Measurements from ENCODE around the gene WDR64. TPM values are rescaled to one million over a fixed set of nuclear protein-coding genes. Genes with fewer than 3 reads are reported as not detected.

The WDR64 gene
- total RNA-seq (2014; rRNA removed; shearing (Covaris generic)): not detected in 2 replicates

DNA sequence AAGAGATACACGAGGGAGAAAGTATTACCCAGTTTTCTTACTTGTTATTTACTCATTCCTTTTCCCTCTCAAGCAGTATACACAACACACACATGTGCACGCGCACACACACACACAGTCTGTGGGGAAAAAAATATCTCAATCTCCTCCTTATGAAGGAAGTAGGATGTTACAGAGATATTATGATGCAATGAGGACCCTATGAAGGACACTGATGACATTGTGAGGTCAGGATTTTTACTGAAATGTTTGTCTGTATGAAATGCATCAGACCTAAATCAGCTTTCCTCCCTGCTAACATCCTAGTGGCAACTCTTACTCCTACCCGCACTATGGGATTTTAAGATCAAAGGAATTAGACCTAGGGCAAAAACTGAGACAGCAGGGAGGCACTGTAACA lies at the start of gene WDR64:
WDR64 (plus strand) TSS at position 270 of the 400 bp plus-strand sequence. CDS start 204 bp downstream, outside the sequence.
- DNase-seq (ENCODE audit: low read depth): no peak

DNA sequence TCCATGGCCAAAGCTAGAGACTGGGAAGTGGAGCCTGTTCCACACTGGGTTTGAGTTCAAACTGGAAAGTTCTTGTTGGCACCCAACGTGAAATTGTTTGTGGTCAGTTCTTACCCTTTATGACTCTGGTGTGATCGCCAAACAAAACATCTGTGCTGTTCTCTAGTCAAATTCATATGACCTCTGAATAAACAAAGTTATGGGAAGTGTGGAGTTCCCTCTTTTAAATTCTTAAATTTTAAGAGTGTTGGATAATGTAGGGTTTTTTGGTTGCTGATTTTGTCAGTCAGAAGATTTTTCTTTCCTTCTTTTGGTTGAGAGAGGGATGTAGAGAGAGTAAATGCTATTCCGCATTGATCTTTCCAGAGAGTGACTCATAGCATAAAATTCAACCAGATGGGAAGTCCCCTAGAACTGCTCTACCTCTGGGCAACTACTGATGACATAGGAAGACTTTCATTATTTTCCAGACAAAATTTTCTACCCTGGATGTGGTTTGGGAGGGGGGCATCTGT lies 48.3 kb upstream of the WDR64 start:
- peak; percentile 67 for DNase-seq (ENCODE audit: low read depth)

DNA sequence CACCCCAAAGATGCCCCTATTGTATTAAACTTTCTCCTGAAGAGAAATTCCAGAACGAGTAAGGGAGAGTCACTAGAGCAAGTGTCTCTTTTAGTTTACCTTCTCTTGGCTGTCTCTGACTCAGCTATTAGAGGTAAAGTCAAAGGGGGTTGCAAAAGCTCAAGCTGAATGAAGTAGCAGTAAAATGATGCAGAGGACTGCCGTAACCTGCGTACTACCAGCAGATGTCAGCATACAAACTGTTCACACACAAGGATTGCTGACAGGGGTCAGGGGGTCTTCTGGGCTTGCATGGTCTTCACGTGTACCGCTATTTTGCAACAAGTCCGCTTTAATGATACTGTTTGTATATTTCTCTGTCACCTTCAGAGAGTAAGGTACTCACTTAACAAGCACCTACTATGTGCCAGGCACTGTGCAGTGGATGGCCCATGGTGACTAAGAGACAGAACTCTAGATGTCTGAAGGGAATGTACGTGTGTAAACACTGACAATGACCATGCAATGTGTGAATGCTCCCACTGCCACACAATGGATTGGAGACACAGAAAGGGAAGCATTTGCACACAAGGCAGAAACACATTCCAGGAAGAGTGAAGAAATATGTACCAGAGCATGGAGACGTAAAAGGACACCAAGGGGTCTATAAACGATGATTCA lies 46.8 kb upstream of the WDR64 start:
- DNase-seq (ENCODE audit: low read depth): no peak

DNA sequence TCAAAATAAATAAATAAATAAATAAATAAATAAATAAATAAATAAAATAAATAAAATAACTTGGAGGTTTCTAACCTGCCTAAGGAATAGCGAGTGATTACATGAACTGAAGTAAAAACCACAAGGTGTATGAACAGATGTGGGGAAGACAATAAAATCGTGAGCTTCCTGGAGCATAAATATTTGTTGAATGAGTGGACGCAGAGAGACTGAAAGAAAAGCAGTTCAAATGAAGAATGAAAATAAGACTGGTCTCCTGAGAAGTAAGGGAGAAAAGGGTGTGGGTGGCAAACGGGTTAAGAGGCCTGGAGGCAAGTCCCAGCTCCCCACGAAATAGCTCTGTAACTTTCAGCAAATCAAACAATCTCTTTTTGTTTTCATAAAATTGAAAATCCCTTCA lies 45.5 kb upstream of the WDR64 start:
- peak; percentile 34 for DNase-seq (ENCODE audit: low read depth)

DNA sequence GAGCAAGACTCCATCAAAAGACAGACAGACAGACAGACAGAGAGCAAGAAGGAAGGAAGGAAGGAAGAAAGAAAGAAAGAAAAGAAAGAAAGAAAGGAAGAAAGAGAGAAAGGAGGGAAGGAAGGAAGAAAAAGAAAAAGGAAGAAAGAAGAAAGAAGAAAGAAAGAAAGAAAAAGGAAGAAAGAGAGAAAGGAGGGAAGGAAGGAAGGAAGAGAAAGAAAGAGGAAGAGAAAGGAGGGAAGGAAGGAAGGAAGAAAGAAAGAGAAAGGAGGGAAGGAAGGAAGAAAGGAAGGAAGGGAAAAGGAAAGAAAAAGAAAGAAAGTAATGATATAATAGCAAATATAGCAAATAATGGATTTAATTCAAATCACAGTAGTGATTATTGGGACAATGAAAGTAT lies 44.6 kb upstream of the WDR64 start:
- DNase-seq (ENCODE audit: low read depth): no peak

DNA sequence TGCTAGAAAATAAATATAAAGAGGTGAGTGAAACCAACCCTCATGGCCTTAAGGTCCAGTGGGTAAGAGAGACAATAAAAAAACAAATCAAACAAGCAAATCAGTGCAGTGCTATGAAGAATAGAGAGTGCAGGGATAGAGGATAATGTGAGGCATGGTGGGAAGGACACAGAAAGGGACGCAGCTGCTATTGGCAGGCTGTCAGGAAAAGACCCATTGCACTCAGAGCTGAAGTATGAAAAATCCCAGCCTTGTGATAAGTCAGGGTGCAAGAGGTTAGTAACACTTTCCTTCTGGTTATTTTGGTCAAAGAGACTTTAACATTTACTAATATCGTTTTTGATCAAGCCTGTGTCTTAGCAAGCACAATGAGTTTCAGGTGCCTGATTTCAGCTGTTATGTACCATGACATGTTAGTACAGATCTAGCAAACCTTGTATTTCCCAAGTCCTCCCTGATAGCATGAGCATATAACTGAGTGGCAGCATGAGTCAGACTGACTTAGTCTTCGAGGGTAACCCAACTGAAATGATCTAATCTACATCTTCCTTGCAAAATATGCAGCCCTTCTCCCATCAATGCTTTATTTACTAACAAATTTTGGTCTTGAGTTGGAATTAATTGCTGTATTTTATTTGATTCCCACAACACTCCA lies 43.6 kb upstream of the WDR64 start:
- DNase-seq (ENCODE audit: low read depth): peak; percentile 61

DNA sequence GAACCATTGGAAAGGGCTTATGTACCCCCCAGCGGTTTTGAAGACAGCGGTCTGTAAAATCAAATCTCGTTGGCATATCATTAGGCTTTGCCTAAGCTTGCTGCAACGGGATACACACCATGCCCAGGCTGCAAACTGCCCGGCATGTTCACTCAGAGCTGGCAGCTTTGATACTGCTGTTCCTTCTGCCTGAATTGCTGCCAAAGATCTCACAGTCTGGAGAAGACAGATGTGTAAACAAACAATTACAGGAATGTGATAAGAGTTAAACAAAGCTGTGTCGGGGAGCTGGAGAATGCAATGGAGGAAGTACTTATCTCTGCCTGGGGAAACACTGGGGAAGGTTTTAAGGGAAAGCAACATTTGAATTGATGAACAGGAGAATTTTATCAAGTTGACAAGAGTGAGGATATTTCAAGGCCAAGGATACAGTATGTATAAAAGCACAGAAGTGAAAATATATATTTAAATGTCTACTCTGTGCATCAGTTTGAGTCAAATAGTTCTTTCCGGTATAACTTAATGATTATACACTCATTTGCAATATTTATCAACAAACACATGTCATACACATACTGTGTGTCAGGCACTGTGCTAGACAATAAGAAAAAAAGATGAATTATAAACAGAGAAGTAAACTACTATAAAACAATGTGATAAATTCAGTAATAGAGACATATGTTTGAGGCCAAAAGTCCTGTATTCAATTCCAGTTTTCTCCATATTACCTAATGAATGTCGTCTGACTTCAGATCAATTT lies 41.8 kb upstream of the WDR64 start:
- DNase-seq (ENCODE audit: low read depth): peak; percentile 48

DNA sequence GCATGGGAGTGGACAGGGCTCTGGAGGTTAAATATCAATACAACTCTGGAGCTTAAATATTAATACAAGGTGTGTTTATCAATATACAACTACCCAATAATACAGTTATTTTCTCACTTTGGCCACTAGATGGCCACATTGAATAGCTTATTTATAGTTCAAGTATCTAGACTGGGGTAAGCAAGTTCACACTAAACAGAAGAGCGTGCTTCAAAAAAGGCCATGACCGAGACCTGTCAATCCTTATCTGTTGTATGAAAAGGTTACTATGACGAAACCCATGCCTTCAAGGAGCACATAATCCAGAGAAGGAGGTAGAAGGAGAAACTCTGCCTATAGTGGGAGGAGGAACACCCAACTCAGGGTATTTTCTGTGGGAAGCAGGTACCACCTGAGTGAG lies 41.0 kb upstream of the WDR64 start:
- peak; percentile 43 for DNase-seq (ENCODE audit: low read depth)

DNA sequence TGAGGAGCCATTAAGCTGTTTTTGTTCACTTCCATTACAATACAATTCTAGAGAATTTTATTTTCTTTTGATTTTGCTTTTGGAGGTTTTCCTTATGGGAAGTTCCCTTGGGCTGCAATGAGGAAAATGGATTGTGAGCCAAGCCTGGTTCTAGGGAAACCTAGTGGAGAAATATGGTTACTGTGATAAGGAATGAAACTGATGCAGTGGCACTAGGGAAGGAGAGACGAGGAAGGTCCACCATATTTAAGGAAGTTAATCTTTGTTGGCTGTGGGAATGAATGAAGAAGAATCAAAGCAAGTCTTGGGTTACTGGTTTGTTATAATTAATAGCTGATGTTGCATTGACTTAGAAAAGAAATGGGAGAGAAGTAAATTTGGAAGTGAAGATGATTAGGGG lies 40.3 kb upstream of the WDR64 start:
- no peak for DNase-seq (ENCODE audit: low read depth)

DNA sequence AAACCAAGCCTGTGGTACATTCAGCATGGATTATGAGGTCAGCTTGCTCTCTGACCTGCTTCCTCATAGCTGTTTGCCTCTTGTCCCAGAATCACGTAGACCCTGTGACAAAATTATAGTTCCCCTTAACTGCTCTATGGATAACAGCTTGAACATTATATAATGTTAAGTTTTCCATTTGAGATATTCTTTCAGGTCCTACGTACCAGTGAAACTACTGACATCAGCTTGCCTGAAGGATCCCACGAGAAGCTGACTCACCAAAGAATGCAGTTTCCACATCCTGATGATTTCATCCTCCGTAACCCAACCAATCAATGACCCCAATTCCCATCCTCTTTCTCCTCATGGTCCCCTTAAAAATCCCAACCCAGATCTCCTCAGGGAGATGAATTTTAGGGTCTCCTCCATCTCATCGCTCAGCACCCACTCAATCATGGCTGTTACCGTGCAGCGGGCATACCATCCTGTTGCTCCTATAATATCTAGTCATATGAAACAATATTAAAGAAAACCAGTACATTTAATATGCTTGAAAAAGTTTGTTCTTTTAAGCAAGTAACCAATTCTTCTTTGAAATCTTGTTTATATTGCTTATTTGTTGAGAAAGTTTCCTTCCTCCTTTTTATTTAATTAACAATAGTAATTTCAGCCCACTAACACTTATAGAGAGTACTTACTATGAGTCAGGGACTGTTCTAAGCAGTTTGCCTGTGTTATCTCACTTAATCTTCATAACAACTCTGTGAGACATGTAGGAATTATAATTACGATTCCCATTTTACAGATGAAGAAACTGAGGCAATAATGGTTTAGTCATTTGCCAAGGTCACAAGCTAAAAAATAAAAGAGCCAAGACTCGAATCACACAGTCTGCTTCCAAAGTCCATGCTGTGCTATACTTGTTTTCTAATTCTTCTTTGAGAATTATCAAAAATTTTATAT lies 39.3 kb upstream of the WDR64 start:
- DNase-seq (ENCODE audit: low read depth): peak; percentile 90

DNA sequence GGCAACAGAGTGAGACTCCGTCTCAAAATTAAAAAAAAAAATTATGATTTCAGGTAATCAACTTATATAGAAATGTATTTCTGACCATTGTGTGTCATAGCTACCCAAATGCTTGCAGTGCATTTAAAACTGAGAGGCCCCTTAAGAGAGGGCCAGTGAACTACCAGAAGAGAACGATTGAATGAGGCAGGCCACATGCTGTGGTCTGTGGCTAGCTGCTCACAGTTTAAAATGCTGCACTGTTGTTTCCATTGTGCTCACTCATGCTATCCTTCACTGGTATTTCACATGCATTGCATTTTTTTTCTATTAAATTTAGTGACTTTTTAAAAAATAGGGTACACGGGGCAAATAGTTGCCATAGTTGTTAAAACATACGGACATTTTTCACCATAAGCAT lies 37.9 kb upstream of the WDR64 start:
- DNase-seq (ENCODE audit: low read depth): no peak

DNA sequence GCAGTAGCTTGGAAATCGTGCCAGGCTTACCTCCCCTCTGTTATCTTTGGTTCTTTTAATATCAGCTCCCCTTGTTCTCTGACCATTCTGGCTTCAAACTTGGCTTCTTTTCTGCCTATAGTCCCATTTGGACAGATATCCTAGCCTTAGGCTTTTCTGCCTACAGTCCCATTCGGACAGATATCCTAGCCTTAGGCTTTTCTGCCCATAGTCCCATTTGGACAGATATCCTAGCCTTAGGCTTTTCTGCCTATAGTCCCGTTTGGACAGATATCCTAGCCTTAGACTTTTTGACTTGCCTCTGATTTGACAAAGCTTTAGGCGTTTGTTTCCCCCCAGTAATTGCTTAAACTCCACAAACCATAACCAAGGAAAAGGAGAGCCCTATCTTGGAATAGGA lies 37.5 kb upstream of the WDR64 start:
- DNase-seq (ENCODE audit: low read depth): no peak

DNA sequence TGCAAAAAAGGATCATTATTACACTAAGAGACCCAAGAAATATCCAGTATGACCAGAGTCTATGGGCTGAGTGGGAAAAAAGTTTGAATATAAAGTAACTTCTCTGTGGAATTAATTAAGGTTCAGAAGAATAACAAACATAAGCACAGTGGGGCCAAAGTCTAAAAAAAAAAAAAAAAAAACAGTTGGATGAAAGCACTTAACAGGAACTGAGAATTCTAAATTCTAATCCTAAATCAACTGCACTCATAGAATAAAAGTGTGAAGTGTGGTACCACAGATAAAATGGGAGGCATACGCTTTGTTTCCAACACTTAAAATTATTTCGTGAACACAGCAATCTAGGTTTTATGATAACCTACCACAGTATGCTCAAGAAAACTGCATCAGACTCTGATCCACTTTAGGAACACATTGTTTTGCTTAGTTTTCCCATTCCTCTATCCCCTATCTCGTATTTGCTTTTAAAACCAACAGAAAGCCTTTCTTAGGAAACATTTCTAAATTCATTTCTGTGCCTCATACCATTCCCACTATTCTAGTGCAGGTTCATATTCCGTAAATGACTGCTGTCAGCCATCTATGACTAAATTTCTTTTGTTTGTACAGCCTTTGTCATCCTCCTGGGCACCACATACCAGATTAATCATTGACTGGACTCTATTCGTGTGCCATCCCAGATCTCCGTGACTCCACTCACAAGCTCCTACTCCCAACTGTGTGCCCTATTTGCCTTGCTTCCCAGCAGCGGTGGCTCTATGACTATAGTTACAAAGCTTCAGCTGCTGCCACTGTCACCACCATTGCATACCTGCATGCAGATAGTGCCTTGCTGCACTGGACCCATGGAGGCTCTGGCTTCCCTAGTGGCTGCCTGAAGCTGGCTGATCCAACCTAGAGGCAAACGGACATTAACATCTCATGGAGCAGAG lies 36.8 kb upstream of the WDR64 start:
- DNase-seq (ENCODE audit: low read depth): peak; percentile 72

DNA sequence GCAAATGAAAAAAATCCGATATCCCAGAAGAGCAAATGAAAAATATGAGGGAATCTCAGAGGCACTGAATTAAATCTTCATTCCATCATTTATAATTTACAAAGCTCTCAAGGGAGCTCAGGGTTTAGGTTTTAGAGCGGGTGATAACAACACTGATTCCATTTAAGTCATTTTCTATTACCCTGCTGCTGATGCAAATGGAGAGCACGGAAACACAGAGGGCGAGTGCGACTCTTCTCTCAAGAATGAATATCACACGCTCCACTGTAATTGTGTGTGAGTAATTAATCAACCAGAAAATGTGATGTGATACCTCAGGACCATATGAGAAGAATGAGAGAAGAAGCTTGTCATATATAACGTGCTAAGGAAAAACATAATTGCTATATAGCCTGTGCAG lies 34.7 kb upstream of the WDR64 start:
- DNase-seq (ENCODE audit: low read depth): no peak

DNA sequence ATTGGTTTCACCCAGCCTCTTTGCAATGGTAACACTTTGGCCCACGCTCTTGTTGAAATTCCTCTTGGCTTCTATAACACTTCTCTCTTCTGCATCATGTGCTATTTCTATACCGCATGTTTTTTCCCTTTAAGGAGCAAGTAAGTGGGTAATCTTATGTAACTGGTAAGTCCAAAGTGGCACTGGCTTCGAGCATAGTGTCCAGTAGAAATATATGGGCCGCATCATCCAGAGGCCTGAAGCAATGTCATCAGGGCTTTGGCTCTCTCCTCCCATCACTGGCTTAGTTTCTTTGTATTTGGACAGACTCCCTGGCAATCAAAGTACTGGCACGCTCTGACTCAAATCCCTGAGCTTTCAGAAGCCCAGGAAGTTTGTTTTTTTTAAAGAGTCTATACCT lies 29.4 kb upstream of the WDR64 start:
- no peak for DNase-seq (ENCODE audit: low read depth)

DNA sequence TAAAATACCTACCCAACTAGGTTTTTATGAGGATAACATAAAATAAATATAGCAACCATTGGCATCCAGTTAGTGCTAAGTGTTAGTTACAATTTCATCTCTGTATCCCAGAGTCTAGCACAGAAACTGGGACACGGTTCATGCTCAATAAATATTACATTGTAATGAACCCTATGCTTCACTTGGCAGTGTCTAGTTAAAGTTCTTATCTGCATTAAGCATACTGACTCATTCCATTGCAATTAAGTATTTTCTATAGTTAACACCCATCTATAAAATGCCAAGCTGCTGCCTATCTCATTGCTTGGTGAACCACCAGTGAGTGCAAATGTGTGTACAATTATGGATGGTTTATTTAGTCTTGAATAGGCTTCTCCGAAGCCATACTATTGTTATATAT lies 27.1 kb upstream of the WDR64 start:
- peak; percentile 24 for DNase-seq (ENCODE audit: low read depth)

DNA sequence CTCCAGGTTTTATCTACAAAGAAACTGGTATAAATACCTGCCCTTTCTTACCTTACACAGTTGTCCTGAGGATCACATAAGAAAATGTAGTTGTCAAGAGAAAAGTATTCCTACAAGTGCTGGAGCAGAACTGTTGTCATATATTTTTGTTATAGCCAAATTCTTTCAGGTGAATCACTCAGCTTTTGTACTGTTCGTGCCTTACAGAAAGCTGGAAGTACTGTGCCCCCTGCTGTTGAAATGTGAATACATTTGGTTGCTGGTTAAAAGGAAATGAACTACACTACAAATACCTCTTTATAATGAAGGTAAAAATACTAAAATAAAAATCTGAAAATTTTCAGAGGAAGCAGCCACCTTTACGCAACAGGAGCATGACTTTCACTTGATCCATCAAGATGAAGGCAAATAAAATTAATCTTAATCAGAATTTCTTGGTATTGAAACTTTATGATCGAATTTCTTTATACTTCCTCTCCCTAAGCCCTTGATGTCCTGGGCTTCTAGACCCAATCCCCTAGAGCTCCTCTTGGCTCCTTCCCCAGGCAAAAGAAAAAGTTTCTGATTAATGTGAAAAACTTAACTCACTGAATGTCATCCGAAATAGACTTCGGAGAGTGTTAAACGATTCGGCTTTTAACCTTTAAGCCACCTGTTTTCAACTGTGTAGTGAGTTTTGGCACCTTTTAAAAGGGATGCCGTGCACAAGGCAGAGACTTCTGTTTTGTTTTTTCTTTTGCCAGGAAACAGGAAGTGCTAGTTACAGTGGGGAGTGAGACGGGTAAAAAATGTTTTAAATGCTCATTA lies 24.4 kb upstream of the WDR64 start:
- peak; percentile 69 for DNase-seq (ENCODE audit: low read depth)

DNA sequence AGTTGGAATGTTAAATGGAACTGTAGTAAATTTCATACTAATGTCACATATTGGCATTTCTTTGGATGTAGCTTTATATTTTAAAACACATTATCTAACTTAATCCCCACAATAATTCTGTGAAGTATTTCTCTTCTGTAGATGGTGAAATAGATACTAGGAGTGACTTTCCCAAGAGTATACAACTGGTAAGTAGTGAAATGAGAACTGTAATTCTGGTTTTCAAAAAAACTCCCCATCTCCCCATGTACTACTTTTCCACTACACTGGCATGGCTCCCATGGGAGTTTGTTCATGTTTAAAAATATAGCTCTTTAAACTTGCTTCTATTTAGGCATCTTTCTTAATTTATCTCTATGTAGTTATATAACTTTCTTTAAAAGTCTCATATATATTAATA lies 22.1 kb upstream of the WDR64 start:
- no peak for DNase-seq (ENCODE audit: low read depth)

DNA sequence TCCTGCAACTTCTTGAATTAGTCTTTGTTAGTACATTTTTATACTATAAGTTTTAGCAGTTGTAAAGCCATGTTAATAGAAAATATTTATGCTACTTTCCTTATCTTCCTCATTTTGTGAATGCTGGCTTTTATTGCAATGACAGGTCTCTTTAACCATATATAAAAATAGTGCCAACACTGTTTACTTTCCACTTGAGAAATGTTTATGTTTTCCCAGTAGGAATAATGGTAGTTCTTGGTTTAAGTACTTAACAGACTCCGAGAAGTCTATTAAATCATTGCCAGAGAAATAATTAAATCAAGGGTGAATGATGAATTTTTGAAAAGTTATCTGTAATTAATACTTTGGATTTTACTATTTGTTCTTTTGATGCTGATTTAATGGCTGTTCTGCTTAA lies 21.6 kb upstream of the WDR64 start:
- no peak for DNase-seq (ENCODE audit: low read depth)

DNA sequence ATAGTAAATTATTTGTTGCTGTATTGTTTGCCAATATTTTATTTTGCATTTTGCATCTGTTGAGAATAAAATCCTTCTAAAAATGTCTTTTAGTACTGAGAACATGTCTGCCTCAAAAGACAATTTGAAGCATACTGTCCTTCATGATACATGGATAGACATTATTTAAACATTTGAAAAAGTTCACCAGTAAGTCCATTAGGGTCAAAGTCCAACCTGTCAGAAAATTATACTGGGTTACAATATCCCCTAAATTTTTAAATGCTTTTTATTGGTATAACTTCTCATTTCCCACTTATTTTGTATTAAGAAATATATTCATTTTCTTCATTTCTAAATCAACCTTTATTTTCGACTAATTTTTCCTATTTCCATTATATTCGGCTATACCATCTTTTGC lies 21.2 kb upstream of the WDR64 start:
- DNase-seq (ENCODE audit: low read depth): no peak

Measured in Daoy (cell line).